HG03060 (cell line): ENCODE measurements around the gene PCP4L1.
"Not testable (repeated sequence)": the region's sequence is repeated elsewhere in the genome, so short reads cannot be mapped to it uniquely, and the experiment has no call there.

Source experiments
- ATAC-seq: cut with Tn5 transposase; IDR thresholded peaks from one replicate; pipeline ENCODE4 v1.9.1; 2021; ENCODE audit warnings: low read depth, moderate number of reproducible peaks; ENCODE audit not compliant: unreplicated experiment

PCP4L1 gene

DNA sequence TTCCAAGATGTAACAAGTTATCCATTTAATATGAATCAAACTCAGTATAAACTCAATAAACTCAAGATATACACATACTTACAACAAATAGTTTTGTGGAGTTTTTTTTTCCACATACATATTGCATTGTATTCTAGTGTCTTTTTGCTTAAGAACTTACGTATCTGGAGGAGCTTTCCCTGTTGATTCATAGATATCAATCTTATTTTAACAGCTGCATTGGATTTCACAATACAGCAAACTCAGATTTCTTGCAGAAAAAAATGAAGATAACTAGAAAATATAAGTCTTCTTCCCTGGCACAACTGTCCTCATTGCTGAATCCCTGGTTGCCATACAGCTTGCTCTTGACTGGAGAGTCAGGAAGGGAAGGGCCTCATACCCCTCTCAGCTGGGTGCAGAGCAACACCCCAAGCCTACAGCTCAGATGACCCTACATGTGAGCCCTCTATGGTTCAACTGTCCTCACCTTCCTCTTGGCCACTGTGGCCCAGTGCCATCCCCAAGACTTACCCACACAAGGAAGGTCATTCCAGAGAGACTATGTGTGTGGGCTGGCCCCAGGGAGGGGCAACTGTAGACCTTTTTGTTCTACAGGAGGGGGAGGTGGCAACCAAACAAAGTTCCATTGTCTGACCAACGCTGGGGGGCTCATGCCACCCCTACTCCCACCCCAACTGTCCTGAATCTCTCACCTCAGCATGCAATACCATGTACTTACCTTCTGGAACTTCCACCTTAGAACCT lies 49.5 kb downstream of the PCP4L1 start:
- no peak for ATAC-seq

DNA sequence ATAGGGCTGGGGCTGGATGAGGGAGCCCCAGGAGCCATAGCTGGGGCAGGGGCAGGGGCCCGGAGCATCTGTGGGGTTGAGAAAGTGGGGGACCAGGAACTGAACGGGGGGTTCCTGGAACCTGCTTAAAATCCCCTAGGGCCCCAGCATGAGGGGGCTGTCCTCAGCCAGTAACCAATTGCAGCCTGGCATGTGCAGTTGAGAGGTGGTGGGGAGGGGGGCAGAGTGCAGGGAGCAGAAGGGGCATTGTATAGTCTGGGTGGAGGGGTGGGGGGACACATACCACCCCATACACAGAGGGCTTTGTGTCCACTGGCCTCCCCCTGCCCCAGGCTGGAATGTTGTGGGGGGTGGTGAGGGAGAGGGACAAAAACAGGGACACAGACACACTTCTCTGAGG lies 51.3 kb downstream of the PCP4L1 start, which contains the start of gene MPZ:
Gene MPZ (minus strand): TSS at position 101 of the 400 bp plus-strand sequence. CDS start 63 bp downstream, at position 38.
- ATAC-seq: no peak

GRCh38 chr1:161311595-161312181 lies 53.1 kb downstream of the PCP4L1 start:
- no peak for ATAC-seq

- no peak for ATAC-seq
Observed at GRCh38 chr1:161313554-161314200, 55.1 kb downstream of the PCP4L1 start.

DNA sequence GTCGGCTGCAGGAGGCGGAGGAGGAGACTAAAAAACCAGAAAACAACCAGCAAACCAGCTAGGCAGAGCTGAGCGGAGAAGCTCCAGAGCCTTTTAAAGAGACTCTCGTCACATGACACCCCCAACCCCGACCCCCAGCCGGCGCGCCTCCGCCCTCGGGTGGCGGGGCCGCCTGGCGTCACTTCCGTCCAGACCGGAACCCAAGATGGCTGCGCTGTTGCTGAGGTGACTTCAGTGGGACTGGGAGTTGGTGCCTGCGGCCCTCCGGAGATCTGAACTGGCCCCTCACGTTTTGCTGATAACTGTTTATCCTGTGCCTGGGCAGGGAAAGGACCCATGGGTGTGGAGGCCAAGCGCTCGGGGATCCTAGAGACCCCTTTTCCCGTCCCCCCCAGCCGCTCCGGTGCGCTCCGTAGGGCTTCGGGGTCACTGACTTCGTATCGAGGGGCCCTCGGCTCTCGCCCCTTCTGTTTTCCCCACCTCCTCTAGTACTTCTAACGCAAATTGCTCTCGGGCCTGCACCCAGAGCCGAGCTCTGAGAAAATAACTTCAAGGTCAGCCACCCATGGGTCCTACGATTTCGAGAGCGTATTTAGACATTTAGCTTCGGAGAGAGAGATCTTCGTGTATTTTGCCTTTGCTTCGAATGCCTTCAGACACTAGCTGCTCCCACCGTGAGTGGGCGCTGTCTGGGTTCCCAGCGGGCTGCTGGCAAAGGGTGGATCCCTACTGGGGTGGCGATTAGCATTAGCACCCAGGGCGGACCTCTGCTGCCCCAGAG lies 55.8 kb downstream of the PCP4L1 start, which contains the start of gene SDHC:
Gene SDHC (plus strand): TSS at position 181 of the 781 bp plus-strand sequence. CDS start 25 bp downstream, at position 206.
- peak; percentile 74 for ATAC-seq

DNA sequence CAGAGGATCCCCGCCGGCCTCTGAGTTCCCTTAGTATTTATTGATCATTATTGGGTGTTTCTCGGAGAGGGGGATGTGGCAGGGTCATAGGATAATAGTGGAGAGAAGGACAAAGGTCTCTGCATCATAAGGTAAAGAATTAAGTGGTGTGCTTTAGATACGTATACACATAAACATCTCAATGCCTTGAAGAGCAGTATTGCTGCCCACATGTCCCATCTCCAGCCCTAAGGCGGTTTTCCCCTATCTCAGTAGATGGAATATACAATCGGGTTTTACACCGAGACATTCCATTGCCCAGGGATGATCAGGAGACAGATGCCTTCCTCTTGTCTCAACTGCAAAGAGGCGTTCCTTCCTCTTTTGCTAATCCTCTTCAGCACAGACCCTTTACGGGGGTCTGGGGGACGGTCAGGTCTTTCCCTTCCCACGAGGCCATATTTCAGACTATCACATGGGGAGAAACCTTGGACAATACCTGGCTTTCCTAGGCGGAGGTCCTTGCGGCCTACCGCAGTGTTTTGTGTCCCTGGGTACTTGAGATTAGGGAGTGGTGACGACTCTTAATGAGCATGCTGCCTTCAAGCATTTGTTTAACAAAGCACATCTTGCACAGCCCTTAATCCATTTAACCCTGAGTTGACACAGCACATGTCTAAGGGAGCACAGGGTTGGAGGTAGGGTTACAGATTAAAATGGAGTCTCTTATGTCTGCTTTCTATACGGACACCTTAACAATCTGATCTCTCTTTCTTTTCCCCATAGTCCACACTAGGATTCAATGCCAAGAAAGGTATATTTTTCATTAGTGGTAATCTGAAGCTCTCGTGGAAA lies 57.5 kb downstream of the PCP4L1 start:
- ATAC-seq: not testable (repeated sequence)

DNA sequence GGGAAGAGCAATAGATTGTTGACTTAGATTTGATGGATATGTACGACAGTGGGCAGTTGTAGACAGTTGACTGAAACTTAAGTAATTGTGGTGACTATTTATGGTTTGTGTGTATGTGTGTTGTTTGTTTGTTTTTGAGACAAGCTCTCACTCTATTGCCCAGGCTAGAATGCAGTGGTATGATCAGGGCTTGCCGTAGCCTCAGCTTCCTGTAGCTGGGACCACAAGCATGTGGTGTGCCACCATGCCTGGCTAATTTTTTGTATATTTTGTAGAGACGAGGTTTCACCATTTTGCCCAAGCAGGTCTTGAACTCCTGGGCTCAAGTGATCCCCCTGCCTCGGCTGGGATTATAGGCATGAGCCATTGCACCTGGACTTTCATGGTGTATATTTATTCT lies 65.5 kb downstream of the PCP4L1 start:
- no peak for ATAC-seq

GRCh38 chr1:161330346-161330745 lies 71.8 kb downstream of the PCP4L1 start:
- ATAC-seq: no peak

- no peak for ATAC-seq
Observed at GRCh38 chr1:161333166-161333565, 74.6 kb downstream of the PCP4L1 start.
